Psoas muscle (tissue), 8 donors: ENCODE results near the gene VIP. TPM values are rescaled to one million over a fixed set of nuclear protein-coding genes. Genes with fewer than 3 reads are reported as not detected.

Source experiments
- ATAC-seq, 4 donors: fragments of 200-7000 bp; cut with Tn5 transposase; one replicate each; pipeline ENCODE4 v1.9.1; 2020; ENCODE audit warnings: moderate library complexity in 3 of 4, mild to moderate bottlenecking in 2 of 4
- DNase-seq, 2 donors: peaks; one replicate each; pipeline ENCODE4 v3.0.0-alpha.2; 2020
- H3K27ac ChIP-seq: fragments of 200-600 bp; one replicate; pipeline ENCODE4 v1.8.0; 2022
- H3K27me3 ChIP-seq, 3 donors: fragments of 200-600 bp in 1 of 3; one replicate each; pipeline versions ENCODE4 v1.6.1 to v1.8.0; 2013 to 2022; ENCODE audit warnings: low read length in 2 of 3, mild to moderate bottlenecking in 2 of 3, moderate library complexity in 1 of 3; ENCODE audit not compliant: insufficient read depth in 3 of 3
- H3K36me3 ChIP-seq, 2 donors: fragments of 200-600 bp in 1 of 2; one replicate each; pipeline versions ENCODE4 v1.6.1 to v1.8.0; 2013 to 2022; ENCODE audit warnings: low read depth in 1 of 2, mild to moderate bottlenecking in 1 of 2, moderate library complexity in 1 of 2; ENCODE audit not compliant: insufficient read depth in 1 of 2
- H3K4me1 ChIP-seq: fragments of 200-600 bp; one replicate; pipeline ENCODE4 v1.8.0; 2022
- H3K4me3 ChIP-seq: fragments of 200-600 bp; one replicate; pipeline ENCODE4 v1.8.0; 2022; ENCODE audit warnings: mild to moderate bottlenecking
- H3K9me3 ChIP-seq: fragments of 200-600 bp; one replicate; pipeline ENCODE4 v1.8.0; 2022
- CTCF ChIP-seq: fragments of 200-600 bp; IDR thresholded peaks from one replicate; pipeline ENCODE4 v1.8.0; 2022; ENCODE audit warnings: antibody characterized with exemption
- WGBS, 3 donors: extraction: QIAGEN DNeasy Blood & Tissue Kit; methylation state at CpG; one replicate each; pipeline versions ENCODE4 v1.1.6 to v1.1.7; 2013; 5-methylcytosine and 5-hydroxymethylcytosine counted together
- intact Hi-C, 2 donors: fragments of 100-400 bp; cut with DNase I; formaldehyde crosslinking; loops; one replicate each; pipeline versions ENCODE4 v1.11.0 to v1.14.2; 2022
- polyA plus RNA-seq, 3 donors: library from polyadenylated mRNA; stranded (reverse); fragments of 200-250 nt; gene quantifications; one replicate each; pipeline ENCODE4 v1.2.3, GENCODE V29; 2013
- total RNA-seq, 4 donors: library from RNA; stranded (reverse); fragmentation: NEBNext Ultra II Directional in 2 of 4; extraction: Animal tissue kit (Norgen Biotek cat#: 25700) in 2 of 4; gene quantifications; one replicate each; pipeline versions ENCODE4 v1.2.1 to v1.2.4, GENCODE V29; 2021 to 2023
- donor health status: healthy with polysubstance abuse.
- donor health status: DM: no; HTN: no; CAD: no; lungs with moderate emphysema.
- donor health status: Bipolar disorder and iron deficiency.
- donor health status: healthy.
- donor health status: DM: yes; HTN: yes; CAD: no.
- donor health status: DM: no; HTN: no; CAD: no.
- donor health status: DM: no; HTN: no; CAD: no.
- donor health status: DM: yes; HTN: yes; CAD: no.

VIP gene
- total and polyA plus RNA-seq, 7 donors = 0.21 to 0.30 (median 0.27) TPM; not detected in 3

- DNase-seq = no peak
Measured at GRCh38 chr6:152727507-152727906, 23.1 kb upstream of the VIP start.

GRCh38 chr6:152734630-152735029 lies 16.0 kb upstream of the VIP start:
- ATAC-seq = no peak
- no peaks in the 10 kb centered on the region for H3K4me1 ChIP-seq
- H3K27ac ChIP-seq = no peak overlapping the region
- no peak overlapping the region for H3K4me3 ChIP-seq
- intact Hi-C loops = no loop called here
- no peaks in the 10 kb centered on the region for H3K27me3 ChIP-seq
- no peaks in the 10 kb centered on the region for H3K9me3 ChIP-seq
- TF ChIP-seq CTCF = no peak
- no peak for DNase-seq
- 83 to 94% (median 91%) methylated on average over 2 of the region's 2 CpGs for WGBS, 3 donors
- H3K36me3 ChIP-seq = no peaks in the 10 kb centered on the region

More at GRCh38 chr6:152727507-152727906, 23.1 kb upstream of the VIP start:
- 89 to 91% (median 89%) methylated on average over 3 of the region's 3 CpGs for WGBS, 3 donors
- intact Hi-C loops = no loop called here
- no peak for TF ChIP-seq CTCF
- ATAC-seq = no peak
- H3K9me3 ChIP-seq = no peaks in the 10 kb centered on the region
- no peaks in the 10 kb centered on the region for H3K36me3 ChIP-seq
- no peak overlapping the region for H3K4me3 ChIP-seq
- no peak overlapping the region for H3K27ac ChIP-seq
- no peaks in the 10 kb centered on the region for H3K4me1 ChIP-seq
- H3K27me3 ChIP-seq = no peaks in the 10 kb centered on the region

GRCh38 chr6:152736687-152737273 lies 13.8 kb upstream of the VIP start:
- Histone ChIP-seq H3K4me3 (no peak overlapping the region), H3K36me3 (no peaks in the 10 kb centered on the region), H3K4me1 (no peaks in the 10 kb centered on the region), H3K9me3 (no peaks in the 10 kb centered on the region), H3K27me3 (no peaks in the 10 kb centered on the region), H3K27ac (no peak overlapping the region)
- WGBS, 3 donors = 74 to 85% (median 80%) methylated on average over 2 of the region's 2 CpGs
- intact Hi-C loops = no loop called here
- ATAC-seq (no peak), DNase-seq (no peak)
- TF ChIP-seq CTCF = no peak

DNA sequence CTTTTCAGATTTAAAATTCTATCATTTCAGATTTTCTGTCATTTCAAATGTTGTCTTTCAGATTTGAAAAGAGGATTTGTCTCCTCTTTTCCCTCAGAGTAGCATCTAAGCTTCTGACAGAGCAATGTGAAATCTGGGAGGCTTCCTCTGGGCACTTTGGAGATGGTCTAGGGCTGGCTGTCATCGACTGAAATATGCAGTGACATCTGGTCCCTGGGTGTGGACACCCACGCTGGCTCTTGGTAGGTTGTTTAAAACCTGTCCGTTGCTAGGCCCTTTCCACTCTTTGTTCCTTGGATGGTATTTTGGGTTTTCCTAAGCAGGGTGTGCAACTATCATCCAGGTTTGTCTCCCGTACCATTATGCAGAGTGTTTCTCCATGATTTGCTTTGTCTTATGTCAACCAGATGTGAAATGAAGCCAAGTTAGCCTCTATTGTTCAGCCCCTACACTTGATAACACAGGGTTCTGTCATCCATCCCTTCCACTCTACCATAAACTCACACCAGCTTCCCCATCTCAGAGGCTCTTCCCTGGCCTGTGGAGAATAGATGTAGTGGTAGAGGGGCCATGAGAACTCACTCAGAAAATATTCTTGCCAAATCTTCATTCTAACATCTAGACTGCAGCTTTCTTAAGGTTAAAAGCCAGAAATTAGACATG lies 5.0 kb upstream of the VIP start:
- 59 to 78% (median 76%) methylated on average over 4 of the region's 4 CpGs for WGBS, 3 donors
- TF ChIP-seq CTCF = no peak
- Histone ChIP-seq H3K27ac (no peak overlapping the region), H3K27me3 (no peaks in the 10 kb centered on the region), H3K4me1 (no peaks in the 10 kb centered on the region), H3K4me3 (no peak overlapping the region), H3K9me3 (no peaks in the 10 kb centered on the region), H3K36me3 (no peaks in the 10 kb centered on the region)
- ATAC-seq (no peak), DNase-seq (no peak)
- intact Hi-C loops = no loop called here

GRCh38 chr6:152746172-152746553 lies 4.4 kb upstream of the VIP start:
- Histone ChIP-seq H3K9me3 (no peaks in the 10 kb centered on the region), H3K4me1 (no peaks in the 10 kb centered on the region), H3K27me3 (no peaks in the 10 kb centered on the region), H3K27ac (no peak overlapping the region), H3K4me3 (no peak overlapping the region), H3K36me3 (no peaks in the 10 kb centered on the region)
- intact Hi-C loops = no loop called here
- no peak for ATAC-seq
- 69 to 71% (median 69%) methylated on average over 2 of the region's 2 CpGs for WGBS, 3 donors
- DNase-seq = no peak
- no peak for TF ChIP-seq CTCF
